Mesendoderm (in vitro differentiated cells): Measurements from ENCODE around the gene AKAP11.

Experiments used
- DNase-seq: peaks from one replicate; pipeline ENCODE4 v3.0.0; 2013
- H2AK5ac ChIP-seq: 2 replicates; pipeline ENCODE4 v1.6.1; 2013; ENCODE audit warnings: low read length, inconsistent platforms
- H2BK120ac ChIP-seq: 2 replicates; pipeline ENCODE4 v1.6.1; 2013; ENCODE audit warnings: low read depth, mild to moderate bottlenecking, low read length, moderate library complexity, mixed read lengths
- H2BK15ac ChIP-seq: replicated peaks from 2 replicates; pipeline ENCODE4 v1.6.1; 2013; ENCODE audit warnings: low read depth, mild to moderate bottlenecking, moderate library complexity
- H2BK5ac ChIP-seq: 2 replicates; pipeline ENCODE4 v1.6.1; 2013; ENCODE audit warnings: low read length, inconsistent platforms
- H3K18ac ChIP-seq: 2 replicates; pipeline ENCODE4 v1.6.1; 2013; ENCODE audit warnings: mild to moderate bottlenecking, low read length, mixed read lengths
- H3K23ac ChIP-seq: one replicate; pipeline ENCODE4 v1.6.1; 2013; ENCODE audit warnings: low read length
- H3K27ac ChIP-seq: 2 replicates; pipeline ENCODE4 v1.5.1; 2013; ENCODE audit warnings: low read depth, mild to moderate bottlenecking, inconsistent platforms, low read length, moderate library complexity
- H3K27me3 ChIP-seq: 2 replicates; pipeline ENCODE4 v1.6.1; 2013; ENCODE audit warnings: low read length, control low read depth, mild to moderate bottlenecking, inconsistent platforms; ENCODE audit not compliant: insufficient read depth, poor library complexity
- H3K36me3 ChIP-seq: 2 replicates; pipeline ENCODE4 v1.6.1; 2013; ENCODE audit warnings: low read length, inconsistent platforms; ENCODE audit not compliant: control insufficient read depth, insufficient read depth
- H3K4ac ChIP-seq: one replicate; pipeline ENCODE4 v1.6.1; 2013; ENCODE audit warnings: low read depth, mild to moderate bottlenecking, low read length, moderate library complexity
- H3K4me1 ChIP-seq: 2 replicates; pipeline ENCODE4 v1.6.1; 2013; ENCODE audit warnings: low read depth, low read length, inconsistent platforms; ENCODE audit not compliant: control insufficient read depth
- H3K4me2 ChIP-seq: 2 replicates; pipeline ENCODE4 v1.6.1; 2013; ENCODE audit warnings: low read length
- H3K4me3 ChIP-seq: 2 replicates; pipeline ENCODE4 v1.5.1; 2013; ENCODE audit warnings: mild to moderate bottlenecking, low read length
- H3K56ac ChIP-seq: one replicate; pipeline ENCODE4 v1.6.1; 2013; ENCODE audit warnings: low read length
- H3K79me1 ChIP-seq: 2 replicates; pipeline ENCODE4 v1.6.1; 2013; ENCODE audit warnings: low read length, inconsistent platforms
- H3K79me2 ChIP-seq: 2 replicates; pipeline ENCODE4 v1.6.1; 2013; ENCODE audit warnings: mild to moderate bottlenecking, low read length; ENCODE audit not compliant: control insufficient read depth, insufficient read depth
- H3K9ac ChIP-seq: 2 replicates; pipeline ENCODE4 v1.6.1; 2013; ENCODE audit warnings: low read length, inconsistent platforms
- H4K5ac ChIP-seq: one replicate; pipeline ENCODE4 v1.6.1; 2013; ENCODE audit warnings: low read length
- H4K8ac ChIP-seq: one replicate; pipeline ENCODE4 v1.6.1; 2013; ENCODE audit warnings: low read depth, mild to moderate bottlenecking, control low read depth, low read length, moderate library complexity
- WGBS: extraction: QIAGEN DNeasy Blood & Tissue Kit; methylation state at CpG from one replicate; pipeline ENCODE4 v1.1.7; 2013; ENCODE audit warnings: low lambda C conversion rate, missing lambda C conversion rate; ENCODE audit not compliant: insufficient coverage; ENCODE audit errors: extremely low coverage; 5-methylcytosine and 5-hydroxymethylcytosine counted together

Gene AKAP11

DNA sequence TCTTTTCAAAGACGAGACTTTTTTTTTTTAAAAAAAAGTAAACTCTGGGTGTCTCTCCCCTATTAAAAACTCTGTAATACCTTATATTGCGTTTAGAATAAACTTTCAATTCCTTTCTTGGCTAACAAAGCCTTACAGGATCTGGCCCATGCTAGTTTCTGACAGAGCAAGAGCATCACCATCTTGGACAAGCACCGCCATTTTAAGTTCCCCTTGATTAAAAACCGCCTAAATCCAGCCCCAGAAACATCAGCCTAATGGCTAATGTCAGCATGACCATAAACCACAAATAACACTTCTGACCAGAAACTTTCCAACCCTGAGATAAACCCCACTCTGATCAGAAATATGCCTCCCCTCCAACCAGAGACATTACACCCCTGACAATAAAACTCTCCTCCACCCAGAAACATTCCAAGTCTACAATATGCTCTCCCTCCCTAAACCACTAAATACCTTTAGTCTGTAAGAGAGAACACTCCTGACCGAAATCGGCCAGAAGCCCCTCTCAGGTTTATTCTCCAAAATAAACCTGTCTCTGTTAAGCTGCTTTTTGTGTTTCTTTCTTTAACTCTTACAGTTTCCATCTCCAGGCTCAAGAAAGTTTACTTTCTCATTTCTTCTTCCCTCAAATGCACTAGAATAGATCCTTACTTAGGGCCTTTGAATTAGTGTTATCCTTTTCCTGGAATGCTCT lies 1.6 kb upstream of the AKAP11 start:
- H2BK5ac ChIP-seq, result no peak overlapping the region
- no peak overlapping the region for H2BK15ac ChIP-seq
- no peak overlapping the region for H4K8ac ChIP-seq
- no peak overlapping the region for H2BK120ac ChIP-seq
- no peak overlapping the region for H3K27ac ChIP-seq
- H3K27me3 ChIP-seq, result no peaks in the 10 kb centered on the region
- peaks cover 3% of the 10 kb centered on the region for H3K79me2 ChIP-seq
- no peak overlapping the region for H3K9ac ChIP-seq
- H3K36me3 ChIP-seq, result no peaks in the 10 kb centered on the region
- H3K4me2 ChIP-seq, result no peak overlapping the region
- H3K4me3 ChIP-seq, result no peak overlapping the region
- no peak overlapping the region for H2AK5ac ChIP-seq
- no peak for DNase-seq
- peaks cover 2% of the 10 kb centered on the region for H3K4me1 ChIP-seq
- H3K4ac ChIP-seq, result no peak overlapping the region
- no peak overlapping the region for H3K23ac ChIP-seq
- no peak overlapping the region for H3K56ac ChIP-seq
- H3K79me1 ChIP-seq, result peaks cover 3% of the 10 kb centered on the region
- no CpG with 5 or more reads among the region's 6 CpGs for WGBS
- H3K18ac ChIP-seq, result no peak overlapping the region
- H4K5ac ChIP-seq, result no peak overlapping the region

DNA sequence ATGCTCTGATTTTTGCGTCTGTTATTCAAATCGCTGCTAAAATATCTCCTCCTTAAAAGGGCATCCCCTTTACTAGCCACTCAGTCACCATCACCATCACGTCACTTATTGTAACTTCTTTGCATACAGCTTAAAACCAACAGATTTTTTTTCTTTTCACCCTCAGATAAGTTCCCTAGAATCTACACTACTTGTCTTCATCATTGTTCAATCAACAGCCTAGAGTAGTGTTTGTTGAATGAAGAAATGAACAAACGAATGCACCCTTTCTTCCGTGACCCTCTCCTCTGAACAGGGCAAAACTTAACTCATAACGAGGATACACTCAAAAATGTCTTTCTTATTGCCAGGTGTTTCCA lies 1.1 kb upstream of the AKAP11 start:
- H3K4ac ChIP-seq, result no peak overlapping the region
- H3K9ac ChIP-seq, result peak overlapping the region; percentile 70
- no peak overlapping the region for H2BK5ac ChIP-seq
- no peaks in the 10 kb centered on the region for H3K36me3 ChIP-seq
- no peak overlapping the region for H3K4me2 ChIP-seq
- H3K56ac ChIP-seq, result no peak overlapping the region
- H3K79me2 ChIP-seq, result peaks cover 6% of the 10 kb centered on the region
- DNase-seq, result no peak
- H3K4me1 ChIP-seq, result peaks cover 2% of the 10 kb centered on the region
- H3K27ac ChIP-seq, result no peak overlapping the region
- H2BK15ac ChIP-seq, result no peak overlapping the region
- H4K8ac ChIP-seq, result peak overlapping the region; percentile 88
- H2AK5ac ChIP-seq, result no peak overlapping the region
- no peak overlapping the region for H3K4me3 ChIP-seq
- H3K18ac ChIP-seq, result no peak overlapping the region
- H2BK120ac ChIP-seq, result no peak overlapping the region
- no CpG with 5 or more reads among the region's 6 CpGs for WGBS
- no peak overlapping the region for H3K23ac ChIP-seq
- H4K5ac ChIP-seq, result no peak overlapping the region
- peaks cover 7% of the 10 kb centered on the region for H3K79me1 ChIP-seq
- H3K27me3 ChIP-seq, result no peaks in the 10 kb centered on the region

DNA sequence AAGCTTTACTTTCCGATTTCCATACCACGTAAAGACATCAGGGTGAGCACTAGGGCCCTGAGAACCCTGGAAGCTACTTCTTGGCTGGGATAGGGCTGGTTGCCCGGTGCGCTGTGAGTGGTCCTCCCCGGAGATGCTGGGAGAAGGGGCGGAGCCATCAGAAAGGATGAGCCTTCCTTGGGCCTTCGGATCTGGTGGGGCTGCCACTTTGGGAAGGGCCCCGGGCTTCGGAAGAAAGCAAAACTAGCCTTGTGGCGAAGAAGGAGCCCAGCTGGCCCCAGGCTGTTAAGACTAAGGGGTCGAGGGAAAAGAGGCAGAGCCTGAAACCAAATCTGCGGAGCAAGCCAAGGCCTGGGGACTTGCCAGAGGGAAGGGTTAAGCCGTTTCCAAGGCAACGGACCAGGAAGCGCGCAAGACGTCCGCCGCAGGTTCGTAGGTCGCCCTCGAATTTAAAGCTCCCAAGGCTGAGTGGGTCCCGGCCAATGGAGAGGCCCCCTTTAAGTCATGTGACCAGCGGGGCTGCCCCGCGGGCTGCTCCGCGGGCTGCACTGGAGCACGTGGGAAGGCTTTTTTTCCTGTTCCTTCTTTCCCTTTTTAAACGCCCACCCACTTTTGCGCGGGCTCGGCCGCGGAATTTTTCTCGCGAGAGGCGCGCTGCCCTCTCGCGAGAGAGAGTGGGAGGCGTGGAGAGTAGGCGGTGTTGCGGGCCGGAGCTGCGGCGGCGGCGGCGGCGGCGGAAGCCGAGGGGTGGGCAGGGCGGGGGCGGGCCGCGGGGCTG lies 426 bp upstream of the AKAP11 start:
- Histone ChIP-seq H3K9ac (peak overlapping the region; percentile 70), H3K56ac (peak overlapping the region; percentile 81), H3K36me3 (no peaks in the 10 kb centered on the region), H3K18ac (peak overlapping the region; percentile 9), H2AK5ac (no peak overlapping the region), H3K79me1 (peaks cover 7% of the 10 kb centered on the region), H3K4me1 (peaks cover 2% of the 10 kb centered on the region), H4K5ac (no peak overlapping the region), H3K4me2 (peak overlapping the region; percentile 68), H3K4ac (no peak overlapping the region), H3K23ac (no peak overlapping the region), H4K8ac (no peak overlapping the region), H3K27me3 (no peaks in the 10 kb centered on the region), H3K4me3 (peak overlapping the region; percentile 68), H2BK5ac (no peak overlapping the region), H2BK120ac (no peak overlapping the region), H3K27ac (peak overlapping the region; percentile 3), H3K79me2 (peaks cover 6% of the 10 kb centered on the region), H2BK15ac (no peak overlapping the region)
- no CpG with 5 or more reads among the region's 57 CpGs for WGBS
- peak; percentile 99 for DNase-seq

DNA sequence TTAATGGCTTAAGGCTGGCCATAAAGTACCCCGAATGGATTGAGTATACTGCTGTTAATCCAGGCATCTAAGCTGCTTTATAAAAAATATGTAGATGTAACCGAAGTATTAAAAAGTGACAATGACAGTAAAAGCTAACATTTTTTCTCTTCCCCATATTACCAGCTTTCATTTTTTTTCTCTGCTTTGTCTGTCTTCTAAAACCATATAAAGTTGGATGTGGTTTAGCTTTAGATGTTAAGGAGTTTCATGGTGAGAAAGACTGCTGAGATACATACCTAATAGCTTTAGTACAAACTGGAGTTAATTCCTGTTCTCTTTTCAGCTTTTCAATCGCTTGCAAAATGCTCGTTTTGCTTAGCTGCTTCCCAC lies 838 bp downstream of the AKAP11 start:
- Histone ChIP-seq H4K8ac (no peak overlapping the region), H4K5ac (no peak overlapping the region), H3K27me3 (no peaks in the 10 kb centered on the region), H2BK15ac (no peak overlapping the region), H3K56ac (peak overlapping the region; percentile 87), H3K18ac (no peak overlapping the region), H3K23ac (no peak overlapping the region), H2AK5ac (no peak overlapping the region), H3K4me3 (peak overlapping the region; percentile 76), H3K4me2 (peak overlapping the region; percentile 76), H2BK120ac (no peak overlapping the region), H3K27ac (peak overlapping the region; percentile 93), H3K4me1 (peaks cover 2% of the 10 kb centered on the region), H3K4ac (no peak overlapping the region), H3K79me1 (peaks cover 10% of the 10 kb centered on the region), H3K79me2 (peaks cover 6% of the 10 kb centered on the region), H2BK5ac (no peak overlapping the region), H3K9ac (peak overlapping the region; percentile 85), H3K36me3 (no peaks in the 10 kb centered on the region)
- no peak for DNase-seq
- no CpG with 5 or more reads among the region's 4 CpGs for WGBS

DNA sequence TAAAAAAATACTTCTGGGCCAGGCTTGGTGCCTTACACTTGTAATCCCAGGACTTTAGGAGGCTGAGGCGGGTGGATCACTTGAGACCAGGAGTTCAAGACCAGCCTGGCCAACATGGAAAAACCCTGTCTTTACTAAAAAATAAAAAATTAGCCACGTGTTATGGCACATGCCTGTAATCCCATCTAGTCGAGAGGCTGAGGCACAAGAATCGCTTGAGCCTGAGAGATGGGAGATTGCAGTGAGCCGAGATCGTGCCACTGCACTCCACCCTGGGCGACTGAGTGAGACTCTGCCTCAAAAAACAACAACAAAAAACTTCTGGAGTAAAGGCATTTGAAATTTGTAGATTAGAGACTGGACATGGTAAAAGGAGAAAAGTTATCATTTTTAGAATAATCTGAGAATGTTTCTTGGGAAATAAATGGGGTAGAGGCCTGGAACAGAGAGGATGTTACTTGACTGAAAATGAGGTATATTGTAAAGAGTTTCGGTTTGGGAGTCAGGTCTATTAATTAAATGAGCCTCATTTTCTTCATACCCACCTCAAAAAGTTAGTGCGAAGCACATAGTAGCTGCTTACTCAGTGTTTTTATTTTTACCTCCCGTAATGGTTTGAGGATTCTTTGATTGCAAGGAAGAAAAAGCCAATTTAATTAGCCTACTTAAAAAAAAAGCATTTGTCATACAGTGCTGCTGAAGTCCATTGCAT lies 2.6 kb downstream of the AKAP11 start:
- Histone ChIP-seq H3K9ac (no peak overlapping the region), H2AK5ac (no peak overlapping the region), H3K4me3 (no peak overlapping the region), H3K4me1 (peaks cover 2% of the 10 kb centered on the region), H3K4ac (no peak overlapping the region), H3K23ac (no peak overlapping the region), H3K36me3 (no peaks in the 10 kb centered on the region), H3K79me2 (peaks cover 8% of the 10 kb centered on the region), H2BK15ac (no peak overlapping the region), H2BK5ac (no peak overlapping the region), H2BK120ac (no peak overlapping the region), H4K8ac (no peak overlapping the region), H4K5ac (no peak overlapping the region), H3K27me3 (no peaks in the 10 kb centered on the region), H3K27ac (no peak overlapping the region), H3K56ac (no peak overlapping the region), H3K79me1 (peaks cover 11% of the 10 kb centered on the region), H3K4me2 (no peak overlapping the region), H3K18ac (no peak overlapping the region)
- no CpG with 5 or more reads among the region's 10 CpGs for WGBS
- DNase-seq, result no peak
